Measurements from ENCODE around the gene TNFAIP8L1.

TNFAIP8L1 gene

GRCh38 chr19:4693471-4694121 lies 54.3 kb downstream of the TNFAIP8L1 start:
- no peak overlapping the region for H3K4me3 ChIP-seq (ENCODE audit: low read depth, low read length)
- no peak for DNase-seq (ENCODE audit: low read depth)

GRCh38 chr19:4694211-4694987 lies 55.1 kb downstream of the TNFAIP8L1 start:
- no peak overlapping the region for H3K4me3 ChIP-seq (ENCODE audit: low read depth, low read length)

GRCh38 chr19:4695224-4695731 lies 56.0 kb downstream of the TNFAIP8L1 start:
- DNase-seq (ENCODE audit: low read depth), result no peak
- no peak overlapping the region for H3K4me3 ChIP-seq (ENCODE audit: low read depth, low read length)

More at GRCh38 chr19:4694211-4694987, 55.1 kb downstream of the TNFAIP8L1 start:
- DNase-seq (ENCODE audit: low read depth), result peak; percentile 87

- no peak overlapping the region for H3K4me3 ChIP-seq (ENCODE audit: low read depth, low read length)
- no peak for DNase-seq (ENCODE audit: low read depth)
Observed at GRCh38 chr19:4697304-4697703, 58.0 kb downstream of the TNFAIP8L1 start.

- no peak overlapping the region for H3K4me3 ChIP-seq (ENCODE audit: low read depth, low read length)
- DNase-seq (ENCODE audit: low read depth), result no peak
Observed at GRCh38 chr19:4699826-4700692, 60.7 kb downstream of the TNFAIP8L1 start.

- H3K4me3 ChIP-seq (ENCODE audit: low read depth, low read length), result no peak overlapping the region
- DNase-seq (ENCODE audit: low read depth), result no peak
Observed at GRCh38 chr19:4700693-4700970, 61.3 kb downstream of the TNFAIP8L1 start.

GRCh38 chr19:4701557-4701956 lies 62.2 kb downstream of the TNFAIP8L1 start:
- no peak for DNase-seq (ENCODE audit: low read depth)
- H3K4me3 ChIP-seq (ENCODE audit: low read depth, low read length), result no peak overlapping the region

GRCh38 chr19:4702764-4703163 lies 63.4 kb downstream of the TNFAIP8L1 start:
- no peak for DNase-seq (ENCODE audit: low read depth)
- H3K4me3 ChIP-seq (ENCODE audit: low read depth, low read length), result no peak overlapping the region

GRCh38 chr19:4703671-4704316 lies 64.5 kb downstream of the TNFAIP8L1 start:
- DNase-seq (ENCODE audit: low read depth), result no peak
- H3K4me3 ChIP-seq (ENCODE audit: low read depth, low read length), result no peak overlapping the region

- DNase-seq (ENCODE audit: low read depth), result no peak
- H3K4me3 ChIP-seq (ENCODE audit: low read depth, low read length), result no peak overlapping the region
Observed at GRCh38 chr19:4704317-4704673, 65.0 kb downstream of the TNFAIP8L1 start.
